HepG2 (cell line): ENCODE data around the gene CYP17A1. TPM values are rescaled to one million over a fixed set of nuclear protein-coding genes. Genes with fewer than 3 reads are reported as not detected.

Source experiments
- ATAC-seq: fragments of 200-7000 bp; cut with Tn5 transposase; 3 replicates; pipeline ENCODE4 v1.9.1; 2020; ENCODE audit warnings: mild to moderate bottlenecking, moderate library complexity
- BruUV-seq: library from RNA; stranded (reverse); fragments of 400-500 nt; replicated peaks from 2 replicates; lab custom pipeline; 2021; lab: Mats Ljungman, UMichigan
- CTCF ChIA-PET: fragments of 300-600 bp; formaldehyde crosslinking; extraction: SDS; loops from one replicate; lab custom pipeline; 2021; ENCODE audit warnings: low total read pairs, inconsistent platforms, low intra/inter-chr PET ratio; lab: Yijun Ruan, JAX
- POLR2A ChIA-PET: fragments of 350-600 bp; sonication (Branson Sonifier 250); formaldehyde crosslinking; loops from one replicate; lab custom pipeline; 2020; ENCODE audit warnings: antibody characterized with exemption, inconsistent platforms; lab: Yijun Ruan, JAX
- DNase-seq: peaks from one replicate; pipeline ENCODE4 v3.0.0-alpha.2; 2015; ENCODE audit warnings: low spot score
- FAIRE-seq: peaks from 3 replicates; lab custom pipeline; 2011; peaks lifted over from hg19 to GRCh38; lab: Jason Lieb, UNC
- H2AFZ ChIP-seq: one replicate; pipeline ENCODE4 v1.6.1; 2011; ENCODE audit warnings: low read length, inconsistent platforms
- H3K27ac ChIP-seq: fragments of 300-600 bp; 3 replicates; pipeline ENCODE4 v1.8.0; 2011; ENCODE audit warnings: mixed run types, mild to moderate bottlenecking, mixed read lengths, low read length, inconsistent platforms; ENCODE audit not compliant: insufficient read depth; ENCODE audit errors: extremely low read length
- H3K27me3 ChIP-seq, 2 experiments: fragments of 200-600 bp in 1 of 2; 2 replicates in 1 of 2; 3 replicates in 1 of 2; pipeline versions ENCODE4 v1.6.0 to v1.8.0; 2011; ENCODE audit warnings: low read length in 2 of 2, mild to moderate bottlenecking in 2 of 2, moderate library complexity in 2 of 2, inconsistent platforms in 1 of 2; ENCODE audit not compliant: insufficient read depth in 2 of 2, control insufficient read depth in 1 of 2
- H3K36me3 ChIP-seq, 2 experiments: fragments of 200-600 bp in 1 of 2; replicated peaks in 1 of 2; 2 replicates in 1 of 2; 3 replicates in 1 of 2; pipeline versions ENCODE4 v1.5.1 to v1.8.0; 2011; ENCODE audit warnings: low read length in 2 of 2, inconsistent platforms in 1 of 2; ENCODE audit not compliant: insufficient read depth in 2 of 2, control insufficient read depth in 1 of 2
- H3K4me1 ChIP-seq: 2 replicates; pipeline ENCODE4 v1.5.1; 2012; ENCODE audit warnings: low read length, inconsistent platforms; ENCODE audit not compliant: insufficient read depth
- H3K4me2 ChIP-seq: 2 replicates; pipeline ENCODE4 v1.6.0; 2011; ENCODE audit warnings: low read depth, low read length, inconsistent platforms
- H3K4me3 ChIP-seq, 3 experiments: fragments of 200-600 bp in 1 of 3; sonication (generic), shearing (Covaris generic) in 1 of 3; replicated peaks in 1 of 3; 2 replicates each; pipeline ENCODE4 v1.5.1; 2011 to 2016; ENCODE audit warnings: low read length in 3 of 3, inconsistent platforms in 2 of 3, low read depth in 2 of 3, mild to moderate bottlenecking in 2 of 3, control low read depth in 1 of 3, mixed read lengths in 1 of 3; ENCODE audit not compliant: insufficient read depth in 1 of 3
- H3K79me2 ChIP-seq: one replicate; pipeline ENCODE4 v1.6.1; 2011; ENCODE audit warnings: low read length, inconsistent platforms; ENCODE audit not compliant: insufficient read depth
- H3K9ac ChIP-seq: 2 replicates; pipeline ENCODE4 v1.6.0; 2011; ENCODE audit warnings: mild to moderate bottlenecking, low read depth, low read length, inconsistent platforms; ENCODE audit not compliant: insufficient read depth
- H3K9me3 ChIP-seq: 2 replicates; pipeline ENCODE4 v1.5.1; 2012; ENCODE audit warnings: mild to moderate bottlenecking, low read length
- H4K20me1 ChIP-seq: 2 replicates; pipeline ENCODE4 v1.6.0; 2011; ENCODE audit warnings: inconsistent platforms, mild to moderate bottlenecking, low read length, moderate library complexity; ENCODE audit not compliant: insufficient read depth
- HIVEP1 ChIP-seq: sonication (generic); formaldehyde crosslinking; IDR thresholded peaks from 2 replicates; pipeline ENCODE4 v1.4.0; 2020; ENCODE audit warnings: mild to moderate bottlenecking, missing genetic modification reagents
- MAFK ChIP-seq, 2 experiments: IDR thresholded peaks in 1 of 2; conservative IDR thresholded peaks in 1 of 2; 2 replicates each; pipeline ENCODE4 v1.6.1; 2011; ENCODE audit warnings: improper control_type of control experiment in 2 of 2, low read length in 2 of 2
- MYNN ChIP-seq: sonication (generic); formaldehyde crosslinking; IDR thresholded peaks from 2 replicates; pipeline ENCODE4 v1.4.0; 2020; ENCODE audit warnings: mild to moderate bottlenecking, low read depth, missing genetic modification reagents
- POLR2G ChIP-seq: fragments of 200-400 bp; formaldehyde crosslinking; IDR thresholded peaks from 2 replicates; pipeline ENCODE4 v1.6.1; 2018; ENCODE audit warnings: mild to moderate bottlenecking, low read depth, low read length, moderate library complexity
- SALL1 ChIP-seq: sonication (generic); formaldehyde crosslinking; IDR thresholded peaks from 2 replicates; pipeline ENCODE4 v1.8.0; 2022; ENCODE audit warnings: mild to moderate bottlenecking, missing genetic modification reagents
- TBX2 ChIP-seq: sonication (generic); formaldehyde crosslinking; IDR thresholded peaks from 2 replicates; pipeline ENCODE4 v1.5.0; 2020; ENCODE audit warnings: missing genetic modification reagents, mild to moderate bottlenecking, borderline replicate concordance
- THAP11 ChIP-seq: IDR thresholded peaks from 2 replicates; pipeline ENCODE4 v1.6.1; 2016; ENCODE audit warnings: missing biosample characterization, missing genetic modification reagents
- ZNF207 ChIP-seq: fragments of 450-650 bp; IDR thresholded peaks from 2 replicates; pipeline ENCODE4 v1.6.1; 2016; ENCODE audit warnings: antibody characterized with exemption, borderline replicate concordance
- ZNF446 ChIP-seq: sonication (generic); formaldehyde crosslinking; IDR thresholded peaks from 2 replicates; pipeline ENCODE4 v1.5.0; 2020; ENCODE audit warnings: mild to moderate bottlenecking, missing genetic modification reagents
- ZNF607 ChIP-seq: sonication (generic); formaldehyde crosslinking; IDR thresholded peaks from 2 replicates; pipeline ENCODE4 v1.5.1; 2020; ENCODE audit warnings: missing genetic modification reagents, mild to moderate bottlenecking, borderline replicate concordance
- ZNF720 ChIP-seq: sonication (generic); formaldehyde crosslinking; IDR thresholded peaks from 2 replicates; pipeline ENCODE4 v1.4.0; 2020; ENCODE audit warnings: missing genetic modification reagents
- ZNF883 ChIP-seq: sonication (generic); formaldehyde crosslinking; IDR thresholded peaks from 2 replicates; pipeline ENCODE4 v1.5.1; 2020; ENCODE audit warnings: mild to moderate bottlenecking, missing genetic modification reagents; ENCODE audit errors: not compliant biosample characterization
- WGBS: methylation state at CpG from one replicate; pipeline ENCODE4 v1.1.6; 2017; ENCODE audit warnings: low lambda C conversion rate; 5-methylcytosine and 5-hydroxymethylcytosine counted together
- in situ Hi-C: cut with HindIII; loops from 2 replicates; pipeline ENCODE4 v1.10.0; 2017; ENCODE audit warnings: low pct_unique_long_range_greater_than_20kb; ENCODE audit not compliant: extremely low pct_ligation_motif_present
- intact Hi-C: fragments of 100-400 bp; cut with micrococcal nuclease; formaldehyde crosslinking; loops from one replicate; pipeline ENCODE4 v1.10.0; 2022; ENCODE audit not compliant: unreplicated experiment
- polyA plus RNA-seq, 8 experiments: library from polyadenylated mRNA; depleted of rRNA in 3 of 8; stranded (reverse) in 7 of 8; unstranded in 1 of 8; fragments of >200 nt; fragmentation: Illumina TruSeq in 4 of 8; extraction: Trizol in 4 of 8; gene quantifications; 2 replicates each; pipeline versions ENCODE4 v1.2.1 to v1.2.3, GENCODE V29; 2011 to 2016; ENCODE audit warnings: low read depth in 4 of 8, missing spikeins in 1 of 8, mixed read lengths in 1 of 8; ENCODE audit not compliant: insufficient read depth in 1 of 8
- total RNA-seq, 5 experiments: library from RNA; depleted of rRNA; stranded (reverse); fragments of >200 nt; fragmentation: Illumina TruSeq; extraction: Trizol; gene quantifications; 2 replicates each; pipeline ENCODE4 v1.2.3, GENCODE V29; 2016; ENCODE audit warnings: low read depth in 1 of 5
- TF ChIP-seq, protein P1 (sequence below): sonication (generic); formaldehyde crosslinking; IDR thresholded peaks from 2 replicates; pipeline ENCODE4 v1.5.0; 2020; ENCODE audit warnings: missing genetic modification reagents
- TF ChIP-seq, protein P2 (sequence below): sonication (generic); IDR thresholded peaks from 2 replicates; pipeline ENCODE4 v1.6.1; 2016; ENCODE audit warnings: low read depth, borderline replicate concordance
- TF ChIP-seq, protein P3 (sequence below): sonication (generic); formaldehyde crosslinking; IDR thresholded peaks from 2 replicates; pipeline ENCODE4 v1.4.0; 2020; ENCODE audit warnings: missing genetic modification reagents, borderline replicate concordance
- TF ChIP-seq, protein P4 (sequence below): sonication (generic); formaldehyde crosslinking; IDR thresholded peaks from 2 replicates; pipeline ENCODE4 v1.9.0; 2022; ENCODE audit warnings: missing genetic modification reagents, mild to moderate bottlenecking, borderline replicate concordance

Gene CYP17A1
- total and polyA plus RNA-seq, 2 of the 13 experiments (the other 11 are each of a cell fraction or from before 2014, with no cell fraction given): 0.13 to 1.1 TPM

DNA sequence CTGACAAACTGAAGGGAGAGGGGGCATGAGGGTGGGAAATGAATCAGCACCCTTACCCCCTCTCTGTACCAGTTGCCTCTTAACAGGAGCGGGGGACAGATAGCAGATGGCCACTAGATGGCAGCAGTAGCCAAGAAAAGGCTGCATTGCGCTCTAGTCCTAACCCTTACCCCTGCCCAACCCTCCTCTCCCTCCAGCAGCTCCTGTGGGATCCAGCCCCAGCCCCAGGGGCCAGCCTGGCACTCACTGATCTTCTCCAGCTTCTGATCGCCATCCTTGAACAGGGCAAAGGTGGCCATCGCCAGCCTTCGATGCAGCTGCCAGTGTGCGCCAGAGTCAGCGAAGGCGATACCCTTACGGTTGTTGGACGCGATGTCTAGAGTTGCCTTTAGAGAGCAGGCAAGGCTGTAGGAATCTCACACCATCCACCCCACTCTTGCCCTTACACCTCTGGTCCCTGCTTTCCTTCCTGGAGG is 2.2 kb downstream of the CYP17A1 start (continued):
- TF ChIP-seq, protein P1, sequence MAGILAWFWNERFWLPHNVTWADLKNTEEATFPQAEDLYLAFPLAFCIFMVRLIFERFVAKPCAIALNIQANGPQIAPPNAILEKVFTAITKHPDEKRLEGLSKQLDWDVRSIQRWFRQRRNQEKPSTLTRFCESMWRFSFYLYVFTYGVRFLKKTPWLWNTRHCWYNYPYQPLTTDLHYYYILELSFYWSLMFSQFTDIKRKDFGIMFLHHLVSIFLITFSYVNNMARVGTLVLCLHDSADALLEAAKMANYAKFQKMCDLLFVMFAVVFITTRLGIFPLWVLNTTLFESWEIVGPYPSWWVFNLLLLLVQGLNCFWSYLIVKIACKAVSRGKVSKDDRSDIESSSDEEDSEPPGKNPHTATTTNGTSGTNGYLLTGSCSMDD (CRISPR knock-in tag): no peak
- TF ChIP-seq THAP11 (CRISPR knock-in tag): 0 out of 2 replicates have a peak, but pooled peaks have one; percentile 30
- no peak for TF ChIP-seq MYNN (CRISPR knock-in tag)
- TF ChIP-seq SALL1 (CRISPR knock-in tag): peak; percentile 41; the same call in 1 of the 2 replicates
- no peak for TF ChIP-seq HIVEP1 (CRISPR knock-in tag)
- TF ChIP-seq ZNF720 (CRISPR knock-in tag): no peak
- TF ChIP-seq POLR2G: no peak
- no peak for TF ChIP-seq ZNF446 (CRISPR knock-in tag)
- TF ChIP-seq MAFK (conservative IDR thresholded peaks at IDR 0.05 in 1 of 2, IDR thresholded peaks at IDR 0.05 in 1 of 2; ENCODE audit: low read length in 2 of 2): no peak

DNA sequence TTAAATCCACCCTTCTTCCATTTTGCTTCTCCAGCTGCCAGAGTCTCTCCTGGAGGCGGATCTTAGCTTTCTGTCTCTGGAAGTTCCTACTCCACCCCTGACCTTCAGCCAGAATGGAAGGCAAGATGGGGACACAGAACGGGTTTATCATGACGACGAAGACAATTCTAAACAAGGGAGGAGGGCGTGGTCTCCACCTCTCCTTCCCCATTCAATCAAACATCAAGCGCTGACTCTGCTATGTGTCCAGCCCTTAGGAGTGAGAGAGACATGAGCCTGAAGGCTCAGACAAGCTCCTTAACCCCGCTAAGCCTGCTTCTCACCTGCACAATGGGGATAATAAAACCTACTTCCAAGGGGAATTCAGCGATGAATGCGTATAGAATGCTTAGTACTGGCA is 3.1 kb downstream of the CYP17A1 start:
- Histone ChIP-seq H3K36me3 (no peaks in the 10 kb centered on the region), H3K27ac (no peak overlapping the region), H3K4me3 (no peak overlapping the region), H3K9ac (no peak overlapping the region), H3K79me2 (no peaks in the 10 kb centered on the region), H4K20me1 (no peaks in the 10 kb centered on the region), H3K4me1 (peaks cover 31% of the 10 kb centered on the region), H3K27me3 (no peaks in the 10 kb centered on the region; a peak in 2 of 5 replicates), H3K9me3 (peaks cover 13% of the 10 kb centered on the region; the same call in 1 of the 2 replicates), H2AFZ (no peak overlapping the region), H3K4me2 (no peak overlapping the region)
- TF ChIP-seq TBX2 (CRISPR knock-in tag) (no peak), ZNF207 (no peak), ZNF883 (no peak), ZNF607 (CRISPR knock-in tag) (no peak)
- TF ChIP-seq, protein P2, sequence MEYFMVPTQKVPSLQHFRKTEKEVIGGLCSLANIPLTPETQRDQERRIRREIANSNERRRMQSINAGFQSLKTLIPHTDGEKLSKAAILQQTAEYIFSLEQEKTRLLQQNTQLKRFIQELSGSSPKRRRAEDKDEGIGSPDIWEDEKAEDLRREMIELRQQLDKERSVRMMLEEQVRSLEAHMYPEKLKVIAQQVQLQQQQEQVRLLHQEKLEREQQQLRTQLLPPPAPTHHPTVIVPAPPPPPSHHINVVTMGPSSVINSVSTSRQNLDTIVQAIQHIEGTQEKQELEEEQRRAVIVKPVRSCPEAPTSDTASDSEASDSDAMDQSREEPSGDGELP: no peak
- TF ChIP-seq, protein P3, sequence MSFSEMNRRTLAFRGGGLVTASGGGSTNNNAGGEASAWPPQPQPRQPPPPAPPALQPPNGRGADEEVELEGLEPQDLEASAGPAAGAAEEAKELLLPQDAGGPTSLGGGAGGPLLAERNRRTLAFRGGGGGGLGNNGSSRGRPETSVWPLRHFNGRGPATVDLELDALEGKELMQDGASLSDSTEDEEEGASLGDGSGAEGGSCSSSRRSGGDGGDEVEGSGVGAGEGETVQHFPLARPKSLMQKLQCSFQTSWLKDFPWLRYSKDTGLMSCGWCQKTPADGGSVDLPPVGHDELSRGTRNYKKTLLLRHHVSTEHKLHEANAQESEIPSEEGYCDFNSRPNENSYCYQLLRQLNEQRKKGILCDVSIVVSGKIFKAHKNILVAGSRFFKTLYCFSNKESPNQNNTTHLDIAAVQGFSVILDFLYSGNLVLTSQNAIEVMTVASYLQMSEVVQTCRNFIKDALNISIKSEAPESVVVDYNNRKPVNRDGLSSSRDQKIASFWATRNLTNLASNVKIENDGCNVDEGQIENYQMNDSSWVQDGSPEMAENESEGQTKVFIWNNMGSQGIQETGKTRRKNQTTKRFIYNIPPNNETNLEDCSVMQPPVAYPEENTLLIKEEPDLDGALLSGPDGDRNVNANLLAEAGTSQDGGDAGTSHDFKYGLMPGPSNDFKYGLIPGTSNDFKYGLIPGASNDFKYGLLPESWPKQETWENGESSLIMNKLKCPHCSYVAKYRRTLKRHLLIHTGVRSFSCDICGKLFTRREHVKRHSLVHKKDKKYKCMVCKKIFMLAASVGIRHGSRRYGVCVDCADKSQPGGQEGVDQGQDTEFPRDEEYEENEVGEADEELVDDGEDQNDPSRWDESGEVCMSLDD: no peak
- TF ChIP-seq, protein P4, sequence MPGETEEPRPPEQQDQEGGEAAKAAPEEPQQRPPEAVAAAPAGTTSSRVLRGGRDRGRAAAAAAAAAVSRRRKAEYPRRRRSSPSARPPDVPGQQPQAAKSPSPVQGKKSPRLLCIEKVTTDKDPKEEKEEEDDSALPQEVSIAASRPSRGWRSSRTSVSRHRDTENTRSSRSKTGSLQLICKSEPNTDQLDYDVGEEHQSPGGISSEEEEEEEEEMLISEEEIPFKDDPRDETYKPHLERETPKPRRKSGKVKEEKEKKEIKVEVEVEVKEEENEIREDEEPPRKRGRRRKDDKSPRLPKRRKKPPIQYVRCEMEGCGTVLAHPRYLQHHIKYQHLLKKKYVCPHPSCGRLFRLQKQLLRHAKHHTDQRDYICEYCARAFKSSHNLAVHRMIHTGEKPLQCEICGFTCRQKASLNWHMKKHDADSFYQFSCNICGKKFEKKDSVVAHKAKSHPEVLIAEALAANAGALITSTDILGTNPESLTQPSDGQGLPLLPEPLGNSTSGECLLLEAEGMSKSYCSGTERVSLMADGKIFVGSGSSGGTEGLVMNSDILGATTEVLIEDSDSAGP: no peak
- BruUV-seq: no TSS peak
- 57% methylated on average over 9 of the region's 9 CpGs for WGBS
- POLR2A ChIA-PET: no interaction called here
- CTCF ChIA-PET: interaction anchor here (0.8 to 3.0 kb wide), 5 partner anchors 67 to 410 kb away, joined by 4 to 40 read pairs (median 6); no protein-coding TSS in a partner anchor
- FAIRE-seq (no peak), DNase-seq (no peak), ATAC-seq (no peak)
- in situ Hi-C loops: loop anchor here (5.0 kb wide), 1 partner anchor 233 kb away; no protein-coding TSS in a partner anchor
- intact Hi-C loops: loop anchor here (2.0 kb wide), 1 partner anchor 105 kb away; no protein-coding TSS in a partner anchor
